Gastrocnemius medialis (tissue), 4 donors: ENCODE data around the gene MAP2K5. TPM values are rescaled to one million over a fixed set of nuclear protein-coding genes. Genes with fewer than 3 reads are reported as not detected.

Source experiments
- ATAC-seq, 2 donors: fragments of 150-250 bp; one replicate each; pipeline ENCODE4 v1.9.1; 2016
- DNase-seq, 2 donors: peaks; one replicate each; pipeline ENCODE4 v3.0.0-alpha.2; 2019
- H3K27ac ChIP-seq, 4 donors: fragments of 200-600 bp; sonication (generic); 1 replicate in 1 of 4; 2 replicates in 3 of 4; pipeline ENCODE4 v1.5.1; 2016 to 2018; ENCODE audit warnings: mild to moderate bottlenecking in 2 of 4, moderate library complexity in 1 of 4
- H3K27me3 ChIP-seq, 3 donors: fragments of 200-600 bp; sonication (generic) in 2 of 3; 1 replicate in 1 of 3; 2 replicates in 2 of 3; pipeline versions ENCODE4 v1.5.1 to v1.6.0; 2016 to 2019; ENCODE audit warnings: mild to moderate bottlenecking in 1 of 3, moderate library complexity in 1 of 3
- H3K36me3 ChIP-seq, 2 donors: fragments of 200-600 bp; sonication (generic) in 1 of 2; one replicate each; pipeline ENCODE4 v1.5.1; 2017 to 2018
- H3K4me1 ChIP-seq, 2 donors: fragments of 200-600 bp; sonication (generic) in 1 of 2; one replicate each; pipeline ENCODE4 v1.5.1; 2016 to 2017; ENCODE audit warnings: mild to moderate bottlenecking in 2 of 2
- H3K4me3 ChIP-seq, 4 donors: fragments of 200-600 bp; sonication (generic) in 3 of 4; 1 replicate in 1 of 4; 2 replicates in 3 of 4; pipeline ENCODE4 v1.5.1; 2016 to 2019; ENCODE audit warnings: mild to moderate bottlenecking in 2 of 4
- H3K9me3 ChIP-seq, 3 donors: fragments of 200-600 bp; sonication (generic) in 2 of 3; 1 replicate in 1 of 3; 2 replicates in 2 of 3; pipeline ENCODE4 v1.5.1; 2016 to 2019
- POLR2A ChIP-seq, 2 donors: fragments of 450-650 bp; IDR thresholded peaks; one replicate each; pipeline ENCODE4 v1.6.1; 2017; ENCODE audit warnings: antibody characterized with exemption in 2 of 2, mild to moderate bottlenecking in 2 of 2, moderate library complexity in 2 of 2
- in situ Hi-C, 4 donors: fragments of 200-750 bp; cut with MboI; loops; one replicate each; pipeline versions ENCODE4 v1.15.0 to v1.8.0; 2017; ENCODE audit warnings: low sequenced_read_pairs in 4 of 4
- intact Hi-C: fragments of 100-400 bp; cut with DNase I; formaldehyde crosslinking; loops from one replicate; pipeline ENCODE4 v1.15.1; 2023; ENCODE audit warnings: low total_unique reads
- total RNA-seq, 4 donors: library from RNA; depleted of rRNA; stranded (reverse); fragments of >200 nt; gene quantifications; one replicate each; pipeline versions ENCODE4 v1.1.0 to v1.2.3, GENCODE V29; 2016
- TF ChIP-seq, protein P1 (sequence below), 5 experiments: fragments of 450-650 bp in 3 of 5; fragments of 200-600 bp in 2 of 5; sonication (generic) in 2 of 5; IDR thresholded peaks in 4 of 5; conservative IDR thresholded peaks in 1 of 5; 1 replicate in 4 of 5; 2 replicates in 1 of 5; pipeline ENCODE4 v1.5.1; 2016 to 2019; ENCODE audit warnings: antibody characterized with exemption in 5 of 5, mild to moderate bottlenecking in 3 of 5, moderate library complexity in 3 of 5

The MAP2K5 gene
- total RNA-seq, 4 donors from 2014 or later: 5.9 to 6.8 (median 6.4) TPM

DNA sequence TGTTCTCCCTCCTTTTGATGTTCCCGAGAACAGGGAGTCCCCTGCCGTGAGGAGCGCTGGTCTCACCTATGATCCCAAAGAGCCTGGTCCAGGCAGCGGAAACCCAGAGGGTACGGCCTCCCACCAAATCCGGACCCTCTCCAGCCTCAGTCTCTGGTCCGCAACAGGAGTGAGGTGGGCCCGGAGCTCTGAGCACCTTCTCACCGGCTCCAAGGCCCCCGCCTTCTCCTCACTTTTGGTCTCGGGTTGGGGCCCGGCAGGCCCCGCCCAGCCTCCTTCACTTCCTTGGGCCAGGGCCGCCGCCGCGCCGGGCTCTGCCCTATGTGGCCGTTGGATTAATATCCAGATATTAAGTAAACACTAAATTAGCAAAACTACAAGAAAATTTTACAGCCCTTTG, 277.1 kb downstream of the MAP2K5 start:
- H3K4me3 ChIP-seq: no peak overlapping the region
- in situ Hi-C loops: no loop called here
- no peak for ATAC-seq
- peaks cover 0 to 4% (median 0%) of the 10 kb centered on the region in 3 donors for H3K9me3 ChIP-seq
- TF ChIP-seq, protein P1, sequence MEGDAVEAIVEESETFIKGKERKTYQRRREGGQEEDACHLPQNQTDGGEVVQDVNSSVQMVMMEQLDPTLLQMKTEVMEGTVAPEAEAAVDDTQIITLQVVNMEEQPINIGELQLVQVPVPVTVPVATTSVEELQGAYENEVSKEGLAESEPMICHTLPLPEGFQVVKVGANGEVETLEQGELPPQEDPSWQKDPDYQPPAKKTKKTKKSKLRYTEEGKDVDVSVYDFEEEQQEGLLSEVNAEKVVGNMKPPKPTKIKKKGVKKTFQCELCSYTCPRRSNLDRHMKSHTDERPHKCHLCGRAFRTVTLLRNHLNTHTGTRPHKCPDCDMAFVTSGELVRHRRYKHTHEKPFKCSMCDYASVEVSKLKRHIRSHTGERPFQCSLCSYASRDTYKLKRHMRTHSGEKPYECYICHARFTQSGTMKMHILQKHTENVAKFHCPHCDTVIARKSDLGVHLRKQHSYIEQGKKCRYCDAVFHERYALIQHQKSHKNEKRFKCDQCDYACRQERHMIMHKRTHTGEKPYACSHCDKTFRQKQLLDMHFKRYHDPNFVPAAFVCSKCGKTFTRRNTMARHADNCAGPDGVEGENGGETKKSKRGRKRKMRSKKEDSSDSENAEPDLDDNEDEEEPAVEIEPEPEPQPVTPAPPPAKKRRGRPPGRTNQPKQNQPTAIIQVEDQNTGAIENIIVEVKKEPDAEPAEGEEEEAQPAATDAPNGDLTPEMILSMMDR (IDR thresholded peaks at IDR 0.05 in 4 of 5, conservative IDR thresholded peaks at IDR 0.05 in 1 of 5): no peak
- no peak for TF ChIP-seq POLR2A (IDR thresholded peaks at IDR 0.05)
- H3K4me1 ChIP-seq: peaks cover 5 to 6% of the 10 kb centered on the region in 2 donors
- intact Hi-C loops: no loop called here
- peaks cover 61 to 81% (median 80%) of the 10 kb centered on the region in 3 donors for H3K27me3 ChIP-seq
- no peak for DNase-seq
- no peak overlapping the region for H3K27ac ChIP-seq
- H3K36me3 ChIP-seq: no peaks in the 10 kb centered on the region

DNA sequence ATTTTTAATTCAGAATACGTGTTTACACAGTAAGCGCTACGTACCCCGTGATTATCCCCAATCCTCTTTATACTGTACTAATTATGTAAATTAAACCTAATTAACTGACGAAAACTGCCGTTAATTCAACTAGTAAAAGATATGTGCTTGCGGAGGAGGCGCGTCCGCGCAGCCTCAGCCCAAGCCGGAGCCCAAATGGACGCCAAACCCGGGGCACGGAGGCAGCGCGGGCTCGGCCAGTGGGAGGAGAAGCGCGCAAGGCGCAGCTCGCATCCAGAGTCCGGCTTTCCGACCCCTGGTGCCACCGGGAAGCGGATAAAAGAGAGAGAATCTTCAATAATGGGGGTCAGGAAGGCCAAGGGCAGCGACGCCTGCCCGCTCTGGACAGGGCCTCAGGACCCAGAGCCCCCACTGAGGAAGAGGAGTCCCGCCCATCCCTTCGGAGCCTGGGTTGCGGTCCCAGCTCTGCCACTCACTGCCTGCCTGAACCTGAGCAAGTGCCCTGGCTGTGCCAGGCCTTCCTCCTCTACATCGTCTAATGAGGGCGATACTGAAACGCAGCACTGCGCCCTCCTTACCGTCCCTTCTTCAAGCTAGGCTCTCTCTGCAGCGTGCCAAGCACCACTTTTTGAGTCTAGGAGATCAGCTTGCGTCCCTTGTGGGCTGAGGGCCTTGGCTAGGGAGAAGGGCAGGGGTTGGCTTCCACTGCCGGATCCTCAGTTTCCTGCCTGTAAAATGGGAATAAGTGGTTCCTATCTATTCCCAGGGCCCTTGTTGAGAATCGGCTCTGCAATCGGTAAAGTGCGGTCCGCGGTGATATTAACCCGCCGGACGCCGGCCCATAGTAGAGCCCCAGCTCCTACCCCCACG, 277.9 kb downstream of the MAP2K5 start:
- Histone ChIP-seq H3K27ac (no peak overlapping the region), H3K4me3 (no peak overlapping the region), H3K27me3 (peaks cover 68 to 85% (median 79%) of the 10 kb centered on the region in 3 donors), H3K9me3 (peaks cover 0 to 4% (median 0%) of the 10 kb centered on the region in 3 donors), H3K4me1 (peaks cover 6% of the 10 kb centered on the region in 2 donors), H3K36me3 (no peaks in the 10 kb centered on the region)
- DNase-seq: no peak
- in situ Hi-C loops: no loop called here
- intact Hi-C loops: no loop called here
- TF ChIP-seq POLR2A (IDR thresholded peaks at IDR 0.05): no peak
- TF ChIP-seq, protein P1 (IDR thresholded peaks at IDR 0.05 in 4 of 5, conservative IDR thresholded peaks at IDR 0.05 in 1 of 5): no peak
- no peak for ATAC-seq

DNA sequence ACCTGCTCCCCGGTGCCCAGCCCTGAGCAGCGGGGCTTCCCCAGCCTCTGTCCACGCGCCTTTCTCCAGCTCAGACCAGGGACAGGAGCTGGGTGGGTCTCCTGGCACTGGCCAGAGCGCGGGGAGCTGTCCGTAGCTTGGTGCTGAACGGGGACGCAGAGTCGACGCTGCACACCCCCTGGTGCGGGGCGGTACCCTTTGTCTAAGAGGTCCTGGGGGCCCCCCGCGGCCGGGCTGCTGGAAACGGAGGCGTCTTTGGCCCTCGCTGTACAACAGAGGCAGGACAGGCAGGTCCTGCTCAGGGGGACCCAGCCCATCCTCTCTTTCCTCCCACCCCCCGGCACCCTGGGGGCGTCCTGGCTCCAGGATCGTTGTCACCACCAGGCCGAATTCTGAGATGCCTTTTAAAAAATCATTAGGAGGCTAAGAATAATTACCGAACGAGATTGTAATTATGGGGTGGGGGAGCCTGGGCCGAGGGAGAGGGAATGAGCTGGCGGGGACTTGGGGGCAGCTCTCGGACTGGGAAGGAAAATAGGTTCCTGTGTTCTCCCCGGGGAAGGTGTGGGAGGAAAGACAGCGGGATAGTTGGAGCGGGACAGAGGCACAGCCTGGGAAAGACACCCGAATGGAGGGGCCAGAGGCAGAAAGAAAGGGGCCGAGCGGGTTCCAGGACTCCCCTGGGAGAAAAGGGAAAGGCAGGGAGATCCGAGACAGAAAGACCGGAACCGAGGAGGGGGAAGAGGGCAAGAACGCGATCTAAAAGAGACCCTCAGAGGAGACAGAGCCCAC, 278.7 kb downstream of the MAP2K5 start:
- ATAC-seq (no peak), DNase-seq (no peak)
- Histone ChIP-seq H3K4me3 (no peak overlapping the region), H3K4me1 (peaks cover 6 to 11% of the 10 kb centered on the region in 2 donors), H3K36me3 (no peaks in the 10 kb centered on the region), H3K27ac (no peak overlapping the region), H3K9me3 (no peaks in the 10 kb centered on the region), H3K27me3 (peaks cover 76 to 90% (median 79%) of the 10 kb centered on the region in 3 donors)
- intact Hi-C loops (no loop called here), in situ Hi-C loops (no loop called here)
- TF ChIP-seq, protein P1 (IDR thresholded peaks at IDR 0.05 in 4 of 5, conservative IDR thresholded peaks at IDR 0.05 in 1 of 5): no peak
- no peak for TF ChIP-seq POLR2A (IDR thresholded peaks at IDR 0.05)

DNA sequence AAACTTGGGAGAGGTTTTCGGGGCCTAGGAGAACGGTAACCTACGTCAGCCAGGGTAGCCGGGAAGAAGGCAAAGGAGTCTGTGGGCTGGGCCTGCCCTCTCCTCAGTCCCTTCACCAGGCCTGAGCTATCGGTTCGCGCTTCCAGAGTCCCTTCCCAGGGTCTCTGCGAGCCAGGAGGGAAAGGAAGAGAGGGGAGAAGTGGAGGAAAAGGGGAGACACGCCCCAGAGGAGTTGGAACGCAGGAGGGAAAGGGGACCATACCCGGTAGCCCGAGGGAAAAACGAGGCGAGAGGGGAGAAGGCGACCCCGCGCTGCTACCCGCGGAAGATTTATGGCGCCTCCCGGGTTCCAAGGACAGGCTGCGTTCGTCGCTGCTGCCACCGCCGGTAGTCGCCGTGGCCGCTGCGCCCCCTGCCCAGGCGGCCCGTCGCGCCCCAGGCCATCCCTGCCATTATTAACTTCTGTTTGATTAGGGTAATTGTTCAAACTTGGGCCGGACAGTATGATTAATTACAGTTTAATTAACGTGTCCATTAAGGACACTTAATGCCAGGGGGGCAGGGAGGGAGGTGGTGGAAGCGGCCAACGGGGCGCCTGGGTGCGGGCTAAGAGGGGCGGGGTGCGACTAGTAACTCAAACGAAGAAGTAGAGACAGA, 279.4 kb downstream of the MAP2K5 start:
- ATAC-seq: no peak
- intact Hi-C loops: no loop called here
- H3K4me1 ChIP-seq: peaks cover 6 to 11% of the 10 kb centered on the region in 2 donors
- DNase-seq: no peak
- H3K9me3 ChIP-seq: no peaks in the 10 kb centered on the region
- H3K27ac ChIP-seq: no peak overlapping the region
- no peak overlapping the region for H3K4me3 ChIP-seq
- in situ Hi-C loops: no loop called here
- no peaks in the 10 kb centered on the region for H3K36me3 ChIP-seq
- no peak for TF ChIP-seq POLR2A (IDR thresholded peaks at IDR 0.05)
- TF ChIP-seq, protein P1 (IDR thresholded peaks at IDR 0.05 in 4 of 5, conservative IDR thresholded peaks at IDR 0.05 in 1 of 5): no peak
- peaks cover 84 to 93% (median 84%) of the 10 kb centered on the region in 3 donors for H3K27me3 ChIP-seq
